ENCODE measurements around the gene RHAG.

DNA sequence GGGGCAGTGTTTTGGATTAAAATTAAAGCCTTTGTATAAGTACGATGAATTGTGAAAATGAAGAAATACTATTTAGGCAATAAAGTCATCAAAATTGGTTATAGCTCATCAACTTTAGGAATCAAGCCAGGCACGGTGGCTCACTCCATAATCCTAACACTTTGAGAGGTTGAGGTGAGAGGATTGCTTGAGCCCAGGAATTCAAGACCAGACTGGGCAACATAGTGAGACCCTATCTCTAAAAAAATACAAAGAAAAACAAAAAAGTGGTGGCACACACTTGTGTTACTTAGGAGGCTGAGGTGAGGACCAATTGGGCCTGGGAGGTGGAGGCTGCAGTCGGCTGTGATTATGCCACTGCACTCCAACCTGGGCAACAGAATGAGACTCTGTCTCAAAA is 8.5 kb upstream of the RHAG start:
- TF ChIP-seq, protein P1, sequence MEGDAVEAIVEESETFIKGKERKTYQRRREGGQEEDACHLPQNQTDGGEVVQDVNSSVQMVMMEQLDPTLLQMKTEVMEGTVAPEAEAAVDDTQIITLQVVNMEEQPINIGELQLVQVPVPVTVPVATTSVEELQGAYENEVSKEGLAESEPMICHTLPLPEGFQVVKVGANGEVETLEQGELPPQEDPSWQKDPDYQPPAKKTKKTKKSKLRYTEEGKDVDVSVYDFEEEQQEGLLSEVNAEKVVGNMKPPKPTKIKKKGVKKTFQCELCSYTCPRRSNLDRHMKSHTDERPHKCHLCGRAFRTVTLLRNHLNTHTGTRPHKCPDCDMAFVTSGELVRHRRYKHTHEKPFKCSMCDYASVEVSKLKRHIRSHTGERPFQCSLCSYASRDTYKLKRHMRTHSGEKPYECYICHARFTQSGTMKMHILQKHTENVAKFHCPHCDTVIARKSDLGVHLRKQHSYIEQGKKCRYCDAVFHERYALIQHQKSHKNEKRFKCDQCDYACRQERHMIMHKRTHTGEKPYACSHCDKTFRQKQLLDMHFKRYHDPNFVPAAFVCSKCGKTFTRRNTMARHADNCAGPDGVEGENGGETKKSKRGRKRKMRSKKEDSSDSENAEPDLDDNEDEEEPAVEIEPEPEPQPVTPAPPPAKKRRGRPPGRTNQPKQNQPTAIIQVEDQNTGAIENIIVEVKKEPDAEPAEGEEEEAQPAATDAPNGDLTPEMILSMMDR (conservative IDR thresholded peaks at IDR 0.05; ENCODE audit: low read depth, low read length): no peak
- no peak for TF ChIP-seq EZH2phosphoT487 (IDR thresholded peaks at IDR 0.05; ENCODE audit: borderline replicate concordance, low read length)

Measured in PC-3 (cell line).